Activated T-cell treated with anti-CD3 and anti-CD28 coated beads, Interleukin-2, amount 50 U/mL, for 72 hours (primary cell): ENCODE results near the gene LRRC4C. TPM values are rescaled to one million over a fixed set of nuclear protein-coding genes. Genes with fewer than 3 reads are reported as not detected.

Source experiments
- ATAC-seq, 2 donors: fragments of 150-1000 bp; cut with Tn5 transposase; replicated peaks in 1 of 2; 2 replicates each; pipeline ENCODE4 v1.10.0; 2021; ENCODE audit warnings: moderate library complexity in 2 of 2, mild to moderate bottlenecking in 1 of 2
- DNase-seq, 2 donors: peaks; one replicate each; pipeline ENCODE4 v3.0.0; 2021 to 2022; ENCODE audit warnings: mixed read lengths in 1 of 2
- H3K27ac Mint-ChIP-seq: one replicate; pipeline ENCODE4 v1.8.0; 2022; ENCODE audit warnings: mild to moderate bottlenecking, moderate library complexity, mixed read lengths
- H3K27me3 Mint-ChIP-seq: one replicate; pipeline ENCODE4 v1.8.0; 2022; ENCODE audit warnings: low read depth, mixed read lengths
- H3K36me3 Mint-ChIP-seq, 2 donors: one replicate each; pipeline ENCODE4 v1.8.0; 2022; ENCODE audit warnings: mixed read lengths in 2 of 2, mild to moderate bottlenecking in 1 of 2; ENCODE audit not compliant: insufficient read depth in 2 of 2
- H3K4me1 Mint-ChIP-seq: one replicate; pipeline ENCODE4 v1.8.0; 2022; ENCODE audit warnings: low read depth, mixed read lengths
- H3K4me3 Mint-ChIP-seq, 2 donors: one replicate each; pipeline ENCODE4 v1.8.0; 2022; ENCODE audit warnings: mild to moderate bottlenecking in 2 of 2, mixed read lengths in 2 of 2, moderate library complexity in 2 of 2
- H3K9me3 Mint-ChIP-seq, 2 donors: one replicate each; pipeline ENCODE4 v1.8.0; 2022; ENCODE audit warnings: mixed read lengths in 2 of 2
- total RNA-seq, 2 donors: library from RNA; stranded (reverse); gene quantifications; one replicate each; pipeline ENCODE4 v1.2.3, GENCODE V29; 2022

Gene LRRC4C
- total RNA-seq, 2 donors from 2014 or later: not detected

GRCh38 chr11:40291741-40292140 lies 1167.7 kb downstream of the LRRC4C start:
- H3K36me3 Mint-ChIP-seq: peaks cover 3 to 5% of the 10 kb centered on the region in 2 donors
- DNase-seq (no peak), ATAC-seq (no peak)
- peaks cover 9% of the 10 kb centered on the region for H3K4me1 Mint-ChIP-seq
- H3K9me3 Mint-ChIP-seq: no peaks in the 10 kb centered on the region
- H3K4me3 Mint-ChIP-seq: no peak overlapping the region
- no peak overlapping the region for H3K27ac Mint-ChIP-seq
- peaks cover 16% of the 10 kb centered on the region for H3K27me3 Mint-ChIP-seq

- Mint-ChIP-seq H3K4me1 (peaks cover 9% of the 10 kb centered on the region), H3K4me3 (no peak overlapping the region), H3K27me3 (peaks cover 16% of the 10 kb centered on the region), H3K36me3 (peaks cover 3 to 5% of the 10 kb centered on the region in 2 donors), H3K9me3 (no peaks in the 10 kb centered on the region), H3K27ac (no peak overlapping the region)
- no peak for ATAC-seq
- no peak for DNase-seq
Measured at GRCh38 chr11:40291329-40291728, 1168.1 kb downstream of the LRRC4C start.

DNA sequence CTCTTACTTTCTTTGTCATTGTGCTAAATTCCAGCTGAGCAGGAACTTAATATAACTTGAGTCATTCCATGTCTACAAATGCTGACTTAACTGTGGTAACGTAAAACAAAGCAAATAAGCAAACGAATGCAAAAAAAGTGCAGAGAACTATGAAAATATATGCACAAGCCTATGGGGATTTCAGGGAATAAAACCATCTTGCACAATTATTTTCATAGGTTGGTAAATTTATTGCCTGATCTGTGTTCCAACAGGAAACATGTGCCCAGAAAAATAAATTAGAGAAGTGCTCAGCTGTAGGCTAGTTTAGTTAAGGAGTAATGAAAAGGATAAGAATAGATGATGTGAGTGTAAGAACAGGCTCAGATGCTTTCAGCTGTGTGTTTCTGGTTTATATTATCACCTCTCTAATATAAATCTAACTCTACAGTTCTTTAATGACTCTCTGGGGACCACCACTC lies 1169.3 kb downstream of the LRRC4C start:
- no peak overlapping the region for H3K27ac Mint-ChIP-seq
- no peak for ATAC-seq
- H3K4me3 Mint-ChIP-seq: no peak overlapping the region
- no peak for DNase-seq
- H3K27me3 Mint-ChIP-seq: peaks cover 16% of the 10 kb centered on the region
- H3K9me3 Mint-ChIP-seq: no peaks in the 10 kb centered on the region
- peaks cover 3 to 5% of the 10 kb centered on the region in 2 donors for H3K36me3 Mint-ChIP-seq
- H3K4me1 Mint-ChIP-seq: peaks cover 9% of the 10 kb centered on the region

- H3K27ac Mint-ChIP-seq: no peak overlapping the region
- DNase-seq (no peak), ATAC-seq (no peak)
- peaks cover 3 to 5% of the 10 kb centered on the region in 2 donors for H3K36me3 Mint-ChIP-seq
- H3K4me1 Mint-ChIP-seq: peaks cover 9% of the 10 kb centered on the region
- H3K27me3 Mint-ChIP-seq: peaks cover 15% of the 10 kb centered on the region
- peaks cover 1 to 2% of the 10 kb centered on the region in 2 donors for H3K9me3 Mint-ChIP-seq
- H3K4me3 Mint-ChIP-seq: no peak overlapping the region
Measured at GRCh38 chr11:40289370-40289769, 1170.1 kb downstream of the LRRC4C start.

DNA sequence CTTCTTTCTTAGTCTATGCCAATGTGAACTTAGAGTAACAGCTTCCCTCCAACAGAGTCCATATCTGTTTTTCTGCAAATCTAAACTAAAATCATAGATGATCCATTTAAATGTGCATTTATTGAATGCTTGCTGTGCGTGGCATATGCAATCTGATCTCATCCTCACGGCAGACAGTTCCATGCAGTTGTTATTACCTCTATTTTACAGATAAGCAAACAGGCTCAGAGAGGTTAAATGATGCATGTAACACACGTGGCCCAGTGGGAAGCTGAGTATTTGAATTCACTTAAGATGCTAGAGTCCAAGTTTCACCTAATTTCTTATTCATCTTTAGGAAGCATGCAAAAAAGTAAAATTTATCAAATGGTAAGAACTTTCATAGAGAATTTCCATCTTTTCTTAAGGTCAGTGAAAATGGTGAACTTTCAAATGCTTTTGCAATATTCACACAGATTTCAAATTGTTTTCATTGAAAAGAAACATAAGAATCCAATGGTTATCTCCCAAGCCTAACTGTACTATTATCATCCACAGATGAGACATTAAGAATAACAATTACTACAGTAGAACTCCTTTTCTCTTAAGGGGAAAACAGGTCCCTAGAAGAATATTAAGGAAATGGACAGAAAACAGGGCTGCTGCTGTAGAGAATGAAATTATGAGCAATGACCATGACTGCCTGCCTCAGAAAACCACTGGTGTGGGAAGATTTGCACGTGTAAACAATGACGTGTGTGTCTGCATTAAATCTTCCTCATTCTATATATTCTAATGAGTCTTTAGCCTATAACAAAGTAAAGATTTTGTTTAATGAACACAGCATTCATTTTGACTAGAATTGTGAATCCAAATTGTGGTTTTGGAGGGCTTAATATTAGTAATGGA lies 1171.3 kb downstream of the LRRC4C start:
- Mint-ChIP-seq H3K9me3 (peaks cover 3 to 5% of the 10 kb centered on the region in 2 donors), H3K4me3 (no peak overlapping the region), H3K36me3 (no peaks in the 10 kb centered on the region), H3K27me3 (peaks cover 5% of the 10 kb centered on the region), H3K27ac (no peak overlapping the region), H3K4me1 (no peaks in the 10 kb centered on the region)
- no peak for DNase-seq
- no peak for ATAC-seq

DNA sequence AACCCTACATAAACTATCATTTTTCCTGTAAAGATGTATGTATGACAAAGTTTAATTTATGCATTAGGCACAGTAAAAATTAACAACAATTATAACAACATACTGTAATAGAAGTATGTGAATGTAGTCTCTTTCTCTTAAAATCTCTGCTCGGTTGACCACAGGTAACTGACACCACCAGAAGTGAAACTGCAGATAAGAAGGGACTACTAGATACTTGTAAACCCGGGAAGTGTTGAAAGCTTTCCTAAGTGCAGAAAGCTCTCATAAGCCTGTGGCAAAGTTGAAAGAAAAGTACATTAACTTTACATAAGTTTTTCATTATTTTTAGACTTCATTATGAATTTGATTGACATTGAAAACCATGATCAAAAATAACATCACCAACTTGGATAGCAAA lies 1173.3 kb downstream of the LRRC4C start:
- Mint-ChIP-seq H3K4me3 (no peak overlapping the region), H3K9me3 (peaks cover 3 to 6% of the 10 kb centered on the region in 2 donors), H3K27me3 (no peaks in the 10 kb centered on the region), H3K4me1 (no peaks in the 10 kb centered on the region), H3K36me3 (no peaks in the 10 kb centered on the region), H3K27ac (no peak overlapping the region)
- DNase-seq (no peak), ATAC-seq (no peak)

GRCh38 chr11:40285558-40285957 lies 1173.9 kb downstream of the LRRC4C start:
- DNase-seq: no peak
- no peaks in the 10 kb centered on the region for H3K36me3 Mint-ChIP-seq
- no peak overlapping the region for H3K27ac Mint-ChIP-seq
- no peak for ATAC-seq
- H3K4me1 Mint-ChIP-seq: no peaks in the 10 kb centered on the region
- H3K27me3 Mint-ChIP-seq: no peaks in the 10 kb centered on the region
- no peak overlapping the region for H3K4me3 Mint-ChIP-seq
- peaks cover 3 to 6% of the 10 kb centered on the region in 2 donors for H3K9me3 Mint-ChIP-seq

DNA sequence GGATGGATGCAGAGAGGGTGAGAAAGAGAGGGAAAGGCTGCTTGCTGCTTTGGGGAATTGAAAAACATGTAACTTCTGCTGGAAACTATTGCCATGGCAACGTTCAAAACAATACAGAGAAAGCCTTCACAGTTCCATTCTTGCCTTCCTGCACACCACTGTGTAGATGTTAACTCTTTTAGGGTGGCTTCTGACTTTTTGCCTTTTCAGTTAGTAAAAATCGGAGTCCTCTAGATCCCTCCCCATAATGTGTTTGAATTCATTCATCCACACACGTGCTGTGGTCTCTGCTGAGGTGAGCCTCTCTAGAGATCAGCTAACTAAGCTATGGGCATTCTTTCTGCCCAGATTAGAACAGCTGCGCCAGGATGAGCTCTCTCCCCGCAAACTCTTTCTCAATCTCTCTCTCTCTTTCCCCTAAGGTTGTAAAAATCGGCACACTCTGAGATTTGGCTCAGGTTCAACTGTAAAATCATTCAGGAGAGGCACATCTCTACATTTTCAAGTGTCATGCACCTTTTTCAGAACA lies 1178.3 kb downstream of the LRRC4C start:
- Mint-ChIP-seq H3K4me1 (no peaks in the 10 kb centered on the region), H3K9me3 (peaks cover 8 to 9% of the 10 kb centered on the region in 2 donors), H3K36me3 (no peaks in the 10 kb centered on the region), H3K27ac (no peak overlapping the region), H3K4me3 (no peak overlapping the region), H3K27me3 (no peaks in the 10 kb centered on the region)
- ATAC-seq (no peak), DNase-seq (no peak)

DNA sequence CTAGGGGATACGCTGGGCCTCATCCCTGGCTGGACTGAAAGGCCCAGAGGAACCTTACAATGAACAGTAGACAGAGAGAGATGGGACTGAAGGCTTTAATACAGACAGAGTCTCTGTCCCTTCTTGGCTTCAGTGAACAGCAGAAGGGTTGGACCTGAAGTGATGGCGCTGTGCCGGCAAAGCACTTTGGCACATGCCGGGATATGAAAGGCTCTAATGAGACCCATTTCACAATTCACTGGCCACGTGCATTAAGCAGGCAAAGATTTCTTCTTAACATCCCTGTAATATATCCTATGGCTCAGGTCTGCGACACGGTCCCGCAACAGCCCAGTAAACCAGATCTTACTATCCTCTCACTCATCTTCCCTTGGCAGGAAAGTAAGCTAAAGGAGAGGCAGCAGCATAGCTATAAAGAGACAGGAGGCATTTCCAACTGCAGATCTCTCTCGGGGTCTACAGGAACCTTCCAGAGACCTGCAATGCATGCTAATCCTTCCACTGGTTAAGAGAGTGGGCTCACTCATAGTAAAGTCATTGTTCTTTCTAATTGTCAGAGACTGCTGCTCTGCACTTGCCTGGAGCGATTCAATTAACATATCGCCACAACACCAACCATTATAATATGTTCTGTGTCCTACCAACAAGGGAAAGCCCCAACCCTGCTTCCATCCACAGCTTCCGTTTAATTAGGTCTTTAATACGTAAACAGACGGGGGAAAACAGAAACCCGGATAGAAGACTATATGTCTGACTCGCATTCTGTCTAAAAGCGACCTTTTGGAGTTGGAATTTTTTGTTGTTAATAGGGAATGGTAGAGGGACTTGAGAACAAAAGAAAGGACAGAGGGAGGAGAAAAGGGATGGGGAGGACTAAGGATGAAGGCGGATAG lies 1179.0 kb downstream of the LRRC4C start:
- no peaks in the 10 kb centered on the region for H3K27me3 Mint-ChIP-seq
- H3K27ac Mint-ChIP-seq: no peak overlapping the region
- peaks cover 9 to 12% of the 10 kb centered on the region in 2 donors for H3K9me3 Mint-ChIP-seq
- no peaks in the 10 kb centered on the region for H3K4me1 Mint-ChIP-seq
- no peak overlapping the region for H3K4me3 Mint-ChIP-seq
- DNase-seq (no peak), ATAC-seq (no peak)
- H3K36me3 Mint-ChIP-seq: no peaks in the 10 kb centered on the region

DNA sequence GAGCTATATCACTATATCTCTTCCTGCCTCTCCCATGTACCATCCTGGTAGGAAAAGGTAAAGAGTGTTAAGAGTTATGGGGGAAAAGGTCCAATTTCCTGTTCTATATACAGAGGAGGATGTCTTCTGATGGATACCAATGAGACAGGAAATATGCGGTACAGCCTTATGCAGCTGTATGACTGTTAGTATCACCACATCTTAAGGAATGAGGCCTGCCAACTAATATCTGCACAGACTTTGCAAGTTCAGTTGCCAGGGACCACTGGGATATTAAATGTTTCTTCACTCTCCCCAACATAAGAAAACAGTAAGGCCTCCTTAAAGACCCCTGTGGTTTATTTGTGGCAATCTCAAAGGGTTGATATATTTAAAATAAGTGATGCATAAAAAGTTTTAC lies 1182.5 kb downstream of the LRRC4C start:
- H3K36me3 Mint-ChIP-seq: no peaks in the 10 kb centered on the region
- peaks cover 6 to 11% of the 10 kb centered on the region in 2 donors for H3K9me3 Mint-ChIP-seq
- no peak for DNase-seq
- H3K27me3 Mint-ChIP-seq: no peaks in the 10 kb centered on the region
- ATAC-seq: no peak
- H3K4me3 Mint-ChIP-seq: no peak overlapping the region
- no peak overlapping the region for H3K27ac Mint-ChIP-seq
- no peaks in the 10 kb centered on the region for H3K4me1 Mint-ChIP-seq

DNA sequence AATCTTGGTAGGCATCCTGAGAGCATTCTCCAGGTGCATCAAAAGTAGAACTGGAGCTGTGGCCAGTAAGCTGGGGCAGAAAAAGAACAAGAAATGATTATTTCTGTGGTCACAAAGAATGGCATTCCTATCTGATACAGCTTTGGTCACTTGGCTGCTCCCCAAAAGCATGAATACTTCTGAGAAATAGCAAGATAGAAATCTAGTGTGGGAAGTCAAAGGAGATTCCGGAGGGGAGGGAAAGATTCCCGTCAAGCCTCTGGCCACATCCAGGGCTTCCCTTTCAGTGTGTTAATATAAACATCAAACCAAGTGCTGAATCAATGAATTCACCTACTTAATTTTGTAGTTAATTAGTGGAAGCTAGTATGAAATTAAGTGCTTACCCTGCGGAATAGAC lies 1185.4 kb downstream of the LRRC4C start:
- H3K36me3 Mint-ChIP-seq: no peaks in the 10 kb centered on the region
- peaks cover 5 to 11% of the 10 kb centered on the region in 2 donors for H3K9me3 Mint-ChIP-seq
- no peaks in the 10 kb centered on the region for H3K4me1 Mint-ChIP-seq
- H3K27me3 Mint-ChIP-seq: no peaks in the 10 kb centered on the region
- no peak for DNase-seq
- no peak overlapping the region for H3K27ac Mint-ChIP-seq
- no peak for ATAC-seq
- no peak overlapping the region for H3K4me3 Mint-ChIP-seq

- Mint-ChIP-seq H3K4me1 (no peaks in the 10 kb centered on the region), H3K36me3 (no peaks in the 10 kb centered on the region), H3K9me3 (peaks cover 5 to 11% of the 10 kb centered on the region in 2 donors), H3K27me3 (no peaks in the 10 kb centered on the region), H3K4me3 (no peak overlapping the region), H3K27ac (no peak overlapping the region)
- DNase-seq: no peak
- ATAC-seq: no peak
Measured at GRCh38 chr11:40273192-40273732, 1186.2 kb downstream of the LRRC4C start.

- Mint-ChIP-seq H3K9me3 (peaks cover 5 to 8% of the 10 kb centered on the region in 2 donors), H3K27me3 (no peaks in the 10 kb centered on the region), H3K27ac (no peak overlapping the region), H3K4me3 (no peak overlapping the region), H3K36me3 (no peaks in the 10 kb centered on the region), H3K4me1 (no peaks in the 10 kb centered on the region)
- DNase-seq (no peak), ATAC-seq (no peak)
Measured at GRCh38 chr11:40271361-40271760, 1188.1 kb downstream of the LRRC4C start.
